Vagina (tissue), 2 donors: Measurements from ENCODE around the gene SLC12A4.

Source experiments
- POLR2A ChIP-seq, 2 donors: fragments of 450-650 bp; IDR thresholded peaks; one replicate each; pipeline ENCODE4 v1.6.1; 2017; ENCODE audit warnings: antibody characterized with exemption in 2 of 2, mild to moderate bottlenecking in 2 of 2, moderate library complexity in 2 of 2
- TF ChIP-seq, protein P1 (sequence below), 3 experiments: fragments of 450-650 bp in 2 of 3; fragments of 200-600 bp in 1 of 3; sonication (generic) in 1 of 3; IDR thresholded peaks; one replicate each; pipeline ENCODE4 v1.5.1; 2017 to 2019; ENCODE audit warnings: antibody characterized with exemption in 3 of 3, mild to moderate bottlenecking in 2 of 3, moderate library complexity in 2 of 3

DNA sequence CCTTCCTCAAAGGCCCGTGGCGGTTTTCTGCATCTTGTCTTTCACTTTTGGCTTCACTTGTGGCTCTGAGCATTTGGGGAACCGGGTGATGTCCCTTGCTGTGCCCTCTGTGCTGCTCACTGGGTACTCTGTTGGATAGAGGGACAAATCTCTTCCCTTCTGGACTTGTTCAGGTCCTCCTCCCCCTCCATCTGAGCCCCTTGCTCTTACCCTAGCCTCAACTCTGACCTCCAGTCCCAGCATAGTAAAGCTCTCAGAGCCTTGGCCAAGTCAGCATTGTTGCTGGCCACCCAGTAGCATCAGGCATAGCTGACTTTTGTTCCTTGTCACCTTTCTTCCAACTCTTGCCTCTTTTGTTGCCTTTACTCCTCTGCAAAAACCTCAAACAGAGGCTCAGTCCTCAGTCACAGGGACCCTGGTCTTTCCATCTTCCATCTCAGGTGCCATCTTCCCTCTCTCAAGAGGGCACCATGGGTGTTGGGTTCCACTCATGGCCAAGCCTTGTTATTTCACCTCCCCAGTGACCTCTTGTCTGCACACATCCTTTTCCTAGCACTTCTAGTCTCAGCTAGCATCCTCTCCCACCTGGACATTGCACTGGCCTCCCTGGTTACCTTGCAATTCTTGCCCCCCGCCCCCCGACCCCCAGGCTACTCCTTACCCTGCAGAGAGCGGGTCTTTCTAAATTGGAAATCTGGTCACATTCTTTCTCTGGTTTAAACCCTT is 31.4 kb downstream of the SLC12A4 start:
- TF ChIP-seq, protein P1, sequence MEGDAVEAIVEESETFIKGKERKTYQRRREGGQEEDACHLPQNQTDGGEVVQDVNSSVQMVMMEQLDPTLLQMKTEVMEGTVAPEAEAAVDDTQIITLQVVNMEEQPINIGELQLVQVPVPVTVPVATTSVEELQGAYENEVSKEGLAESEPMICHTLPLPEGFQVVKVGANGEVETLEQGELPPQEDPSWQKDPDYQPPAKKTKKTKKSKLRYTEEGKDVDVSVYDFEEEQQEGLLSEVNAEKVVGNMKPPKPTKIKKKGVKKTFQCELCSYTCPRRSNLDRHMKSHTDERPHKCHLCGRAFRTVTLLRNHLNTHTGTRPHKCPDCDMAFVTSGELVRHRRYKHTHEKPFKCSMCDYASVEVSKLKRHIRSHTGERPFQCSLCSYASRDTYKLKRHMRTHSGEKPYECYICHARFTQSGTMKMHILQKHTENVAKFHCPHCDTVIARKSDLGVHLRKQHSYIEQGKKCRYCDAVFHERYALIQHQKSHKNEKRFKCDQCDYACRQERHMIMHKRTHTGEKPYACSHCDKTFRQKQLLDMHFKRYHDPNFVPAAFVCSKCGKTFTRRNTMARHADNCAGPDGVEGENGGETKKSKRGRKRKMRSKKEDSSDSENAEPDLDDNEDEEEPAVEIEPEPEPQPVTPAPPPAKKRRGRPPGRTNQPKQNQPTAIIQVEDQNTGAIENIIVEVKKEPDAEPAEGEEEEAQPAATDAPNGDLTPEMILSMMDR (IDR thresholded peaks at IDR 0.05), result no peak
- TF ChIP-seq POLR2A (IDR thresholded peaks at IDR 0.05), result no peak
